HepG2 (cell line): ENCODE results near the gene PDE9A. TPM values are rescaled to one million over a fixed set of nuclear protein-coding genes. Genes with fewer than 3 reads are reported as not detected.

Source experiments
- CEBPZ ChIP-seq: IDR thresholded peaks from 2 replicates; pipeline ENCODE4 v1.6.1; 2012; ENCODE audit warnings: low read length, improper control_type of control experiment
- KDM4B ChIP-seq: sonication (generic); formaldehyde crosslinking; IDR thresholded peaks from 2 replicates; pipeline ENCODE4 v1.4.0; 2020; ENCODE audit warnings: missing genetic modification reagents
- MED8 ChIP-seq: sonication (generic); formaldehyde crosslinking; IDR thresholded peaks from 2 replicates; pipeline ENCODE4 v1.8.1; 2023; ENCODE audit warnings: mild to moderate bottlenecking, missing genetic modification reagents; ENCODE audit not compliant: insufficient replicate concordance
- MIXL1 ChIP-seq: IDR thresholded peaks from 2 replicates; pipeline ENCODE4 v1.6.1; 2016
- MLLT10 ChIP-seq: sonication (generic); formaldehyde crosslinking; IDR thresholded peaks from 2 replicates; pipeline ENCODE4 v1.4.0; 2020; ENCODE audit warnings: missing genetic modification reagents
- NPAS2 ChIP-seq: sonication (generic); formaldehyde crosslinking; IDR thresholded peaks from 2 replicates; pipeline ENCODE4 v1.8.0; 2022; ENCODE audit warnings: mild to moderate bottlenecking, missing genetic modification reagents, borderline replicate concordance
- RXRB ChIP-seq: IDR thresholded peaks from 2 replicates; pipeline ENCODE4 v1.6.1; 2016; ENCODE audit warnings: borderline replicate concordance, missing genetic modification reagents, missing compliant biosample characterization
- TFDP1 ChIP-seq: IDR thresholded peaks from 2 replicates; pipeline ENCODE4 v1.6.1; 2016; ENCODE audit warnings: missing compliant biosample characterization, missing genetic modification reagents, borderline replicate concordance
- THAP7 ChIP-seq: sonication (generic); formaldehyde crosslinking; IDR thresholded peaks from 2 replicates; pipeline ENCODE4 v1.8.1; 2023; ENCODE audit warnings: mild to moderate bottlenecking, missing genetic modification reagents
- ZC3H4 ChIP-seq: sonication (generic); formaldehyde crosslinking; IDR thresholded peaks from 2 replicates; pipeline ENCODE4 v1.4.0; 2020; ENCODE audit warnings: missing genetic modification reagents, borderline replicate concordance
- ZNF124 ChIP-seq: sonication (generic); formaldehyde crosslinking; IDR thresholded peaks from 2 replicates; pipeline ENCODE4 v1.4.0; 2020; ENCODE audit warnings: missing genetic modification reagents
- ZNF143 ChIP-seq: sonication (generic); formaldehyde crosslinking; IDR thresholded peaks from 2 replicates; pipeline ENCODE4 v1.4.0; 2020; ENCODE audit warnings: missing genetic modification reagents
- ZNF329 ChIP-seq: sonication (generic); formaldehyde crosslinking; IDR thresholded peaks from 2 replicates; pipeline ENCODE4 v1.9.0; 2021; ENCODE audit warnings: low read depth, mild to moderate bottlenecking, missing genetic modification reagents
- ZNF549 ChIP-seq: sonication (generic); formaldehyde crosslinking; IDR thresholded peaks from 2 replicates; pipeline ENCODE4 v1.5.0; 2020; ENCODE audit warnings: missing genetic modification reagents
- ZNF652 ChIP-seq: IDR thresholded peaks from 2 replicates; pipeline ENCODE4 v1.6.1; 2016; ENCODE audit warnings: low read depth, borderline replicate concordance
- ZNF737 ChIP-seq: sonication (generic); formaldehyde crosslinking; IDR thresholded peaks from 2 replicates; pipeline ENCODE4 v1.5.0; 2020; ENCODE audit warnings: missing genetic modification reagents, mild to moderate bottlenecking, borderline replicate concordance
- ZNF747 ChIP-seq: sonication (generic); formaldehyde crosslinking; IDR thresholded peaks from 2 replicates; pipeline ENCODE4 v1.8.1; 2023; ENCODE audit warnings: missing genetic modification reagents, mild to moderate bottlenecking, borderline replicate concordance
- ZNF878 ChIP-seq: sonication (generic); formaldehyde crosslinking; IDR thresholded peaks from 2 replicates; pipeline ENCODE4 v1.8.1; 2023; ENCODE audit warnings: mild to moderate bottlenecking, missing genetic modification reagents, moderate library complexity
- polyA plus RNA-seq, 8 experiments: library from polyadenylated mRNA; depleted of rRNA in 3 of 8; stranded (reverse) in 7 of 8; unstranded in 1 of 8; fragments of >200 nt; fragmentation: Illumina TruSeq in 4 of 8; extraction: Trizol in 4 of 8; gene quantifications; 2 replicates each; pipeline versions ENCODE4 v1.2.1 to v1.2.3, GENCODE V29; 2011 to 2016; ENCODE audit warnings: low read depth in 4 of 8, missing spikeins in 1 of 8, mixed read lengths in 1 of 8; ENCODE audit not compliant: insufficient read depth in 1 of 8
- total RNA-seq, 5 experiments: library from RNA; depleted of rRNA; stranded (reverse); fragments of >200 nt; fragmentation: Illumina TruSeq; extraction: Trizol; gene quantifications; 2 replicates each; pipeline ENCODE4 v1.2.3, GENCODE V29; 2016; ENCODE audit warnings: low read depth in 1 of 5

The PDE9A gene
- total and polyA plus RNA-seq, 2 of the 13 experiments (the other 11 are each of a cell fraction or from before 2014, with no cell fraction given) = 4.6 to 19.7 TPM

- no peak for TF ChIP-seq THAP7 (CRISPR knock-in tag)
- TF ChIP-seq RXRB (CRISPR knock-in tag) = peak; percentile 87
- no peak for TF ChIP-seq ZNF549 (CRISPR knock-in tag)
- TF ChIP-seq TFDP1 = no peak
- no peak for TF ChIP-seq ZNF878 (CRISPR knock-in tag)
- no peak for TF ChIP-seq ZNF143 (CRISPR knock-in tag)
- no peak for TF ChIP-seq ZNF652 (CRISPR knock-in tag)
- TF ChIP-seq ZNF747 (CRISPR knock-in tag) = no peak
- TF ChIP-seq ZC3H4 (CRISPR knock-in tag) = no peak
- TF ChIP-seq ZNF124 (CRISPR knock-in tag) = no peak
- no peak for TF ChIP-seq ZNF329 (CRISPR knock-in tag)
- no peak for TF ChIP-seq MED8
- no peak for TF ChIP-seq MLLT10 (CRISPR knock-in tag)
- no peak for TF ChIP-seq KDM4B
- no peak for TF ChIP-seq CEBPZ
- no peak for TF ChIP-seq NPAS2
- no peak for TF ChIP-seq ZNF737
- no peak; the same call in 1 of the 2 replicates for TF ChIP-seq MIXL1 (CRISPR knock-in tag)
Observed at GRCh38 chr21:42724226-42724920, 71.0 kb downstream of the PDE9A start (continued).
